Nephron progenitor cell (in vitro differentiated cells): ENCODE measurements around the gene USP9X.

Experiments used
- DNase-seq: peaks from one replicate; pipeline ENCODE4 v3.0.0; 2021
- H3K27ac Mint-ChIP-seq: 2 replicates; pipeline ENCODE4 v1.8.0; 2021; ENCODE audit warnings: mild to moderate bottlenecking, moderate library complexity, mixed read lengths
- H3K27me3 Mint-ChIP-seq: 2 replicates; pipeline ENCODE4 v1.8.0; 2021; ENCODE audit warnings: mild to moderate bottlenecking, low read depth, mixed read lengths; ENCODE audit not compliant: poor library complexity
- H3K36me3 Mint-ChIP-seq: 2 replicates; pipeline ENCODE4 v1.8.0; 2021; ENCODE audit warnings: low read depth, mixed read lengths
- H3K4me1 Mint-ChIP-seq: 2 replicates; pipeline ENCODE4 v1.8.0; 2021; ENCODE audit warnings: mixed read lengths
- H3K4me3 Mint-ChIP-seq: 2 replicates; pipeline ENCODE4 v1.8.0; 2021; ENCODE audit warnings: mild to moderate bottlenecking, moderate library complexity, mixed read lengths
- H3K9me3 Mint-ChIP-seq: 2 replicates; pipeline ENCODE4 v1.8.0; 2021; ENCODE audit warnings: mild to moderate bottlenecking, moderate library complexity, mixed read lengths
- CTCF ChIP-seq: fragments of 200-600 bp; sonication (generic); IDR thresholded peaks from 2 replicates; pipeline ENCODE4 v1.5.0; 2021; ENCODE audit warnings: antibody characterized with exemption

Gene USP9X

GRCh38 chrX:41240509-41240908, 155.3 kb downstream of the USP9X start:
- Mint-ChIP-seq H3K27ac (no peak overlapping the region), H3K36me3 (no peaks in the 10 kb centered on the region), H3K27me3 (peaks cover 3% of the 10 kb centered on the region), H3K9me3 (peaks cover 26% of the 10 kb centered on the region), H3K4me1 (no peaks in the 10 kb centered on the region), H3K4me3 (no peak overlapping the region)
- no peak for DNase-seq
- no peak for TF ChIP-seq CTCF

- H3K27me3 Mint-ChIP-seq, result peaks cover 3% of the 10 kb centered on the region
- peaks cover 34% of the 10 kb centered on the region for H3K9me3 Mint-ChIP-seq
- H3K36me3 Mint-ChIP-seq, result no peaks in the 10 kb centered on the region
- TF ChIP-seq CTCF, result no peak
- H3K4me1 Mint-ChIP-seq, result no peaks in the 10 kb centered on the region
- H3K27ac Mint-ChIP-seq, result no peak overlapping the region
- no peak for DNase-seq
- H3K4me3 Mint-ChIP-seq, result no peak overlapping the region
Observed at GRCh38 chrX:41241962-41242361, 156.7 kb downstream of the USP9X start.

GRCh38 chrX:41245641-41246040, 160.4 kb downstream of the USP9X start:
- no peak overlapping the region for H3K4me3 Mint-ChIP-seq
- no peak overlapping the region for H3K27ac Mint-ChIP-seq

GRCh38 chrX:41250867-41251266, 165.6 kb downstream of the USP9X start:
- Mint-ChIP-seq H3K27ac (no peak overlapping the region), H3K27me3 (peaks cover 23% of the 10 kb centered on the region), H3K4me3 (no peak overlapping the region), H3K4me1 (no peaks in the 10 kb centered on the region), H3K9me3 (peaks cover 35% of the 10 kb centered on the region), H3K36me3 (no peaks in the 10 kb centered on the region)
- no peak for DNase-seq
- no peak for TF ChIP-seq CTCF

More at GRCh38 chrX:41245641-41246040, 160.4 kb downstream of the USP9X start:
- Mint-ChIP-seq H3K27me3 (peaks cover 7% of the 10 kb centered on the region), H3K4me1 (no peaks in the 10 kb centered on the region), H3K9me3 (peaks cover 41% of the 10 kb centered on the region), H3K36me3 (no peaks in the 10 kb centered on the region)
- TF ChIP-seq CTCF, result no peak
- DNase-seq, result no peak

GRCh38 chrX:41257801-41258200, 172.6 kb downstream of the USP9X start:
- peaks cover 12% of the 10 kb centered on the region for H3K27me3 Mint-ChIP-seq
- H3K36me3 Mint-ChIP-seq, result no peaks in the 10 kb centered on the region
- H3K4me1 Mint-ChIP-seq, result no peaks in the 10 kb centered on the region
- no peak for DNase-seq
- no peak for TF ChIP-seq CTCF
- H3K9me3 Mint-ChIP-seq, result peaks cover 50% of the 10 kb centered on the region
- H3K27ac Mint-ChIP-seq, result no peak overlapping the region
- no peak overlapping the region for H3K4me3 Mint-ChIP-seq

GRCh38 chrX:41258226-41258625, 173.0 kb downstream of the USP9X start:
- peaks cover 52% of the 10 kb centered on the region for H3K9me3 Mint-ChIP-seq

More at GRCh38 chrX:41258226-41258625, 173.0 kb downstream of the USP9X start:
- Mint-ChIP-seq H3K4me3 (no peak overlapping the region), H3K27ac (no peak overlapping the region), H3K27me3 (peaks cover 8% of the 10 kb centered on the region), H3K4me1 (no peaks in the 10 kb centered on the region), H3K36me3 (no peaks in the 10 kb centered on the region)
- TF ChIP-seq CTCF, result no peak
- DNase-seq, result no peak
